NCI-H2171 treated with DMSO at 0.1 percent for 48 hours (cell line): ENCODE data around the gene FAM90A26.
"Not testable (repeated sequence)": the region's sequence is repeated elsewhere in the genome, so short reads cannot be mapped to it uniquely, and the experiment has no call there.

Source experiments
- DNase-seq: peaks from one replicate; lab custom pipeline; 2025; lab: John Stamatoyannopoulos, UW

The FAM90A26 gene, protein sequence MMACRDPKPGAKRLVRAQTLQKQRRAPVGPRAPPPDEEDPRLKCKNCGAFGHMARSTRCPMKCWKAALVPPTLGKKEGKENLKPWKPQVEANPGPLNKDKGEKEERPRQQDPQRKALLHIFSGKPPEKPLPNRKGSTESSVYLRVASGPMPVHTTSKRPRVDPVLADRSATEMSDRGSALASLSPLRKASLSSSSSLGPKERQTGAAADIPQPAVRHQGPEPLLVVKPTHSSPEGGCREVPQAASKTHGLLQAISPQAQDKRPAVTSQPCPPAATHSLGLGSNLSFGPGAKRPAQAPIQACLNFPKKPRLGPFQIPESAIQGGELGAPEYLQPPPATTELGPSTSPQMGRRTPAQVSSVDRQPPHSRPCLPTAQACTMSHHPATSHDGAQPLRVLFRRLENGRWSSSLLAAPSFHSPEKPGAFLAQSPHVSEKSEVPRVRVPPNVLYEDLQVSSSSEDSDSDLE

DNA sequence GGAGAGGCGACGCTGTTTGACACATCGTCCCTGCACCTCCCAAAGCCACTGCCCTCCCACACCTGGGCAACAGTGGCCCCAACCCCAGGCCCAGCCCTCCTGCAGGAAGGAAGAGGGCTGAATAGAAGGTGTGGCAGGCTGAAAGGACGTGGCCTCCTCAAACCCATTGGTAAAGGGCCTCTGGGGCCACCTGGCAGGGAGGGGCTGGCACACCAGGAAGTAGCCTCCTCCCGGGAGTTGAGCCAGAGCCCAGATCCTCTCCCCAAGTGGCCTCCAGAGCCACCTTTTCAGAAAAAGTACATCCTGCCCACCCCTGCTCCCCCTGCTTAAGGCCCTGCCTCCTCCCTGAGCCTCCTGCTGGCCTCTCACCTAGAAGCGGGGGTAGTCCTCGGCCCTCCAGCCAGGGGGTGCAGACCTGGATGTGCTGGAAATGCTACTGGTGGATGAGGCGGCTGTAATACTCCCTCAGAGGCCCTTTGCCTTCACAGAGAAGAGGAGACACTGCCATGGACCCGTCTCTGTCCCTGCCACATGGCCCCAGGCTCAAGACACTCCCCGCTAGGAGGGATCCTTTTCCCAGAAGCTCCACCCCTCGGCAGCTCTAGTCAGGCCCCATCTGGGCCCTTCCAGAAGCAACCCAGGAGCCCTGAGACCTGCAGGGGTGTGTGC, at the start of gene FAM90A26:
Gene FAM90A26, plus strand, starts transcription at position 619 of the 669 bp plus-strand sequence. CDS start 2,764 bp downstream, outside the sequence.
- not testable (repeated sequence) for DNase-seq

DNA sequence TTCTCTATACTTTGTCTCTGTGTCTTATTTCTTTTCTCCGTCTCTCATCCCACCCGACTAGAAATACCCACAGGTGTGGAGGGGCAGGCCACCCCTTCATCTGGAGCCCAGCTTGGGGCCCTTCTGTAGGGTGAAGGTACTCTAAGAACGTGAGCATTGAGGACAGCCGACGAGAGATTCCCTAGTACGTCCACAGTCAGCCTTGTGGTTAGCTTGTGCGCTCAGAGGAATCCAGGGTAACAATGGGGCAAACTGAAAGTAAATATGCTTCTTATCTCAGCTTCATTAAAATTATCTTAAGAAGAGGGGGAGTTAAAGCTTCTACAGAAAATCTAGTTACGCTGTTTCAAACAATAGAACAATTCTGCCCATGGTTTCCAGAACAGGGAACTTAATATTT, 47.5 kb upstream of the FAM90A26 start:
- not testable (repeated sequence) for DNase-seq

DNA sequence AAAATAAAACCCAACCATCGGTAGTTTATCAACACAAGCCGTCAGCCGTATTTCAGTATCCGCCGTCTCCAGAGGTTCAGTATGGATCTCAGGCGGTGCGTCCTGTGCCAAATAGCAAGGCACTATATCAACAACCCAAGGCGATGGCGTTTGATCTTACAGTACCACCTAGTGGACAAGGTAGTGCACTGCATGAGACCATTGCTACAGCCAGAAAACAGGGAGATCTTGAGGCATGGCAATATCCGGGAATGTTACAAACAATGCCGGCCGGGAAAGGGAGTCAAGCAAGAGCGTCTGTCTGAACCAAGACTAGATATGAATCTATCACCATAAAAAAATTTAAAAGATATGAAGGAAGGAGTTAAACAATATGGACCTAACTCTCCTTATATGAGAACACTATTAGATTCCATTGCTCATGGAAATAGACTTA, 46.6 kb upstream of the FAM90A26 start:
- peak; percentile 45 for DNase-seq

DNA sequence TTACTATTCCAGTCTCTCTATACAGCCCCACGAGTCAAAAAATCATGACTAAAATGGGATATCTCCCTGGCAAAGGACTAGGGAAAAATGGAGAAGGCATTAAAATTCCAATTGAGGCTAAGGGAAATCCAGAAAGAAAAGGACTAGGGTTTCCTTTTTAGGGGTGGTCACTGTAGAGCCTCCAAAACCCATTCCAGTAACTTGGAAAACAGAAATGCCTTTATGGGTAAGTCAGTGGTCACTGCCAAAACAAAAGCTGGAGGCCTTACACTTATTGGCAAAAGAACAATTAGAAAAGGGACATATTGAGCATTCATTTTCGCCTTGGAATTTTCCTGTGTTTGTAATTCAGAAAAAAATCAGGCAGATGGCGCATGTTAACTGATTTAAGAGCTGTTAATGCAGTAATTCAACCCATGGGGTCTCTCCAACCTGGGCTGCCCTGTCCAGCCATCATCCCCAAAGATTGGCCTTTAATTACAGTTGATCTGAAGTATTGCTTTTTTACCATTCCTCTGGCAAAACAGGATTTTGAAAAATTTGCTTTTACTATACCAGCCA, 44.5 kb upstream of the FAM90A26 start:
- not testable (repeated sequence) for DNase-seq

DNA sequence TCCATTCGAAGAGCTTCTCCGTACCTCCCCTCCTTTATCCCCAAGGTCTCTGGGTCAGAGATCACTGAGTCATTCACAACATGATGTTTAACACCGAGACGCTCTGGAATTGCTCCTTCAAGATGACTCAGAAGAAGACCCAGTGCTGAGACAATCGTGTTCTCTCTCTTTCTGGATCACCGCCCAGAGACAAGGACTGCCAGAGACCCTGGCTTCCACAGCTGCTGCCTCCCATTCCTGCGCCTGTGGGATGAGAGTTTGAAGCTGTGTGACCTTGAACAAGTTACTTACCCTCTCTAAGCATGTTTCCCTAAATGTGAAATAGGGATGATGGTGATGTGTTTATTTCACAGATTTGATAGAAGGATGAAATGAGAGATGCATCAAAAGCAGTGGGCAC, 38.8 kb upstream of the FAM90A26 start:
- not testable (repeated sequence) for DNase-seq

DNA sequence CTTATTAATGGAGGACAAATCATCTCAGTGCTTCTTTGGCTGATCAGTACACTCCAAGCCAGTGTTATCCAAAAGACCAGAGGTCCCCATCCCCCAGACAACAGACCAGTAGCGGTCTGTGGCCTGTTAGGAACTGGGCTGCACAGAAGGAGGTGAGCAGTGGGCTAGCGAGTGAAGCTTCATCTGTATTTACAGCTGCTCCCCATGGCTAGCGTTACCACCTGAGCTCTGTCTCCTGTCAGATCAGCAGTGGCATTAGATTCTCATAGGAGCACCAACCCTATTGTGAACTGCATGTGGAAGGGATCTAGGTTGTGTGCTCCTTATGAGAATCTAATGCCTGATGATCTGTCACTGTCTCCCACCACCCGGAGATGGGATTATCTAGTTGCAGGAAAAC, 37.4 kb upstream of the FAM90A26 start:
- DNase-seq: not testable (repeated sequence)

DNA sequence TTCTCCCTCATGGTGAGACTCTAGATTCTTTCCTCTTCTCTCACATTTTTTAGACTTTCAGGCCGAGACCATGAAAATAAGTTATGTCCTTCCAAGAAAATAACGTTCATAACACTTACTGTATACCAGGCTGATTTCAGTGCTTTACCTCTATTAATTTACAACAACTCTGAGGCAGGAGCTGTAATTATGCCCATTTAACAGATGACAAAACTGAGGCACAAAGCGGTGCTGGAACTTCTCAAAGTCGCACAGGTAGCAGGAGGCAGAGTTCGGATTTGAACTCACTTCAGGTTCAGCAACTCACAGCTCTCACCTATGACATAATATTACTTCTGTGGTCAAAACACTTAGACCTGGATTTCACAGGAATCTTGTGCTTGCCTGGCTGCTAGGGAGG, 36.2 kb upstream of the FAM90A26 start:
- DNase-seq: not testable (repeated sequence)

DNA sequence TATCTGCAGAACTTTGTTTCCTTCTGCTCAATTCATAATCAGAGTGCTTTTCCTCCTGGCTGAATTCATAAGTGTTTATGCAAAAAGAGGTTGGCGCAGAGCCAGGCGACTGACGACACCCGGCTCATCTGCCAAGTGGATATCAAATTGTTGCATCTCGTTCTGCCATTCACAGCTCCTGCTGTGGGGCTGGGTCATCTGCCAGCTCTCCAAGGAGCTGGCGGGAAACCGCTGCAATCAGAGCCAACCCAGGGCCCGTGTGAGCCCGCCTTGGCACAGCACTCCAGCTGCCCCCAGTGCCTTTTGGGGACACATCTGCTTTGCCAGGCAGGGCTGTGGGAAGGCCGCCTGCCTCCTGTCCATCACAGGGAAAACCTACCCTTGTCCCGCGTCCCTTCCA, 35.7 kb upstream of the FAM90A26 start:
- DNase-seq: peak; percentile 81

DNA sequence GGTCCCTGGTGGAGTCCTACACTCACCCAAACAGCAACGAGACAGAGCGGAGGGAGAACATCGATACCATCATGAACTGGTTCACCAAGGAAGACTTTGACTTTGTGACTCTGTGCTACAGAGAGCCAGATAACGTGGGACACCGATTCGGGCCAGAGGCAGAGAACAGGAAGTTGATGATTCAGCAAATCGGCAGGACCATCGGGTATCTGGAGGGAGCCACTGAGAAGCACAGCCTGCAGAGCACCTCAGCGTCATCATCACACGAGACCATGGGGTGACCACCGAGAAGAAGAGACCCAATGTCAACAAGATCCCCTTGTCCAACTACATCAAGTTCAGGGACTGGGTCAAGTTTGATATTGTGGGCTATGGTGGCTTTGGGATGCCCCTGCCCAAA, 29.2 kb upstream of the FAM90A26 start:
- DNase-seq: not testable (repeated sequence)

DNA sequence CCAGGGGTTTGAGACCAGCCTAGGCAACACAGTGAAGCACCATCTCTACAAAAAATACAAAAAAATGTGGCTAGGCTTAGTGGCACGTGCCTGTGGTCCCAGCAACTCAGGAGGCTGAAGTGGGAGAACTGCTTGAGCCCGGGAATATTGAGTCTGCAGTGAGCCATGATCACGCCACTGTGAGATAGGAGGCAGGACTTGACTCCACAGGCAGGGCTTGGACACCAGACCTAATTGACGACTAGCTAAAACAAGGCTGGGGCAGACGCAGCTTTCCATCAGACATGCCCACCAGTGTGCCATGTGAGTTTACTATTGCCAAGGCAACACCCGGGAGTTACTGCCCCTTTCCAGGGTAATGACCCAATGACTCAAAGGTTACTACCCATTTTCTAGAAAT, 27.4 kb upstream of the FAM90A26 start:
- DNase-seq: not testable (repeated sequence)

DNA sequence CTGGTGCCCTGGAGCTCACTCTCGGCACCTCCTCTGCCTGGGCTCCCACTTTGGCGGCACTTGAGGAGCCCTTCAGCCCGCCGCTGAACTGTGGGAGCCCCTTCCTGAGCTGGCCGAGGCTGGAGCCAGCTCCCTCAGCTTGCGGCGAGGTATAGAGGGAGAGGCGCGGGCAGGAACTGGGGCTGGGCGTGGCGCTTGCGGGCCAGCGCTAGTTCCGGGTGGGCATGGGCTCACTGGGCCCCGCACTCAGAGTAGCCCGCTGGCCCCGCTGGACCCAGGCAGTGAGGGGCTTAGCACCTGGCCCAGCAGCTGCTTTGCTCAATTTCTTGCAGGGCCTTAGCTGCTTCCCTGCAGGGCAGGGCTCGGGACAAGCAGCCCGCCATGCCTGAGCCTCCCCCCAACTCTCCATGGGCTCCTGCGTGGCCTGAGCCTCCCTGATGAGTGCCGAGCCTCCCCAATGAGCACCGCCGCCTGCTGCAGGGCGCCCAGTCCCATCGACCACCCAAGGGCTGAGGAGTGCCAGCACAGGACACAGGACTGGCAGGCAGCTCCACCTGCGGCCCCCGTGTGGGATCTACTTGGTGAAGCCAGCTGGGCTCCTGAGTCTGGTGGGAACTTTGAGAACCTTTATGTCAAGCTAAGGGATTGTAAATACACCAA, 26.7 kb upstream of the FAM90A26 start:
- DNase-seq: no peak

DNA sequence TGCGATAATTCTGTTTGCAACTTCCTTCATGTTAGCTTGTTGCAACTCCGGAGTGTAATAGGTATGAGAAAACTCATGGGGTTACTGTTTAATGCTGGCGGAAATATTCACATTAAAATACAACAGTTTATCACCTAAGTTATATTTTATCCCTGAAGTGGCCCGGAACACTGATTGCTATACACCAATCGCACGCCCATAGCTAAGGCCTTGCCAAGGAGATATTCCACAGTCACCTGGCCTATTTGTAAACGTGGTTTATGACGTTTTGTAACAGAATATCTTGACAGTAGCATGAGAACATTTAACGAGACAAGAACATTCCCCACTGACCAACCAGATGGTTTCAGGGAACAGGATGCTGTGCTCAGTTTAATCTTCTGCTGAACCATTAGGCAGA, 23.2 kb upstream of the FAM90A26 start:
- DNase-seq: no peak

DNA sequence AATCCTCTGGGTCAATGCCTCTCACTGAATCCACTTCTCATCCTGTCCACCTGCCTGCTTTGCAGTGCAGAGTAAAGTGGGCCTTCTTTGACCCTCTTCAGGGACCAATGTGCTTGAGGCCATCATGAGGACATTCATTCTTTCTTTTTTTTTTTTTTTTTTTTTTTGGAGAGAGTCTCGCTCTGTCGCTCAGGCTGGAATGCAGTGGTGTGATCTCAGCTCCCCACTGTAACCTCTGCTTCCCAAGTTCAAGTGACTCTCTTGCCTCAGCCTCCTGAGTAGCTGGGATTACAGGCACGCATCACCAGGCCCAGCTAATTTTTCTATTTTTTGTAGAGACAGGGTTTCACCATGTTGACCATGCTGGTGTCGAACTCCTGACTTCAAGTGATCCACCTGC, 22.8 kb upstream of the FAM90A26 start:
- DNase-seq: not testable (repeated sequence)

DNA sequence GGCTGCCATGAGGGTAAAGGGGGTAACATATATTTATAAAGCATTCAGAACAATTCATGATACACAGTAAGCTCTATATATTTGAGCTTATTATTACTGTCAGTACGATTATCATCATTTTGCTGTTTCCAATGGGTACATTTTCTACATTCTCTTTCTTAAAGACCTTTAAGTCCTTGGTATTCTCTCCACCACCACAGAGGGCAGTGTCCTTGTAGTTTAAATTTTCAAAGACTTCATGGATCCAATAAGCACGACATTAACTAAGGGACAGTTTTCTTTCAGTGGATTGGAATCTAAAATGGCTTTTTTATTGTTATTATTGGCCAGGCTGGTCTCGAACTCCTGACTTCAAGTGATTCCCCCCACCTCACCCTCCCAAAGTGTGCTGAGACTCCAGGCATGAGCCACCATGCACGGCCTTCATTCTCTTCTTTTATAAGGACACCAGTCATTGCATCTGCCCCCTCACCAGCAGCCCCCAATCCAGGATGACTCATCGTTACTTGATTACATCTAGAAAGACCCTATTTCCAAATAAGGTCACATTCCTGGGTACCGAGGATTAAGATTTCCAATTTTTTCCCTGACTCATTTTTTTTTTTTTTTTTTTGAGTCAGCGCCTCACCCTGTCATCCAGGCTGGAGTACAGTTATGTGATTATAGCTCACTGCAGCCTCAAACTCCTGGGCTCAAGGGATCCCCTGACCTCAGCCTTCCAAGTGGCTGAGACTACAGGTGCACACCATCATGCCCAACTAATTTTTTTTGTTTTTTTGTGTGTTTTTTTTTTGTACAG, 21.4 kb upstream of the FAM90A26 start:
- not testable (repeated sequence) for DNase-seq

DNA sequence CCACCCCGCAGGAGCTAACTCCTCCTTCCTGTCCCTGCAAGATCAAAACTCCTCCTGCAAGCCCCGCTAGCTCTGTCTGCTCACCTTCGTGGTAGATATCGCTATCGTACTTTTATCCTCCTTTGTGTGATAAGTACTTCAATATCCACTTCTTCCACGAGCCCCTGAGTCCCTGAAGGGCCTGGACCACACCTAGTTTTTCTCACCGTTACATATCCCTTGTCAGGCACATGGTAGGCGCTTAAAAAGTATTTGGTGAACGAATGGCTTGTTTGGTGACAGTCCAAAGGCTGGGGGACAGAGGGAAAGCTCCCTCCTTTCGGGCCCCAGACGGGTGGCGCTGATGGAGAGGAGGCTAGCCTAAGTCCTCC, 18.4 kb upstream of the FAM90A26 start:
- DNase-seq: not testable (repeated sequence)

DNA sequence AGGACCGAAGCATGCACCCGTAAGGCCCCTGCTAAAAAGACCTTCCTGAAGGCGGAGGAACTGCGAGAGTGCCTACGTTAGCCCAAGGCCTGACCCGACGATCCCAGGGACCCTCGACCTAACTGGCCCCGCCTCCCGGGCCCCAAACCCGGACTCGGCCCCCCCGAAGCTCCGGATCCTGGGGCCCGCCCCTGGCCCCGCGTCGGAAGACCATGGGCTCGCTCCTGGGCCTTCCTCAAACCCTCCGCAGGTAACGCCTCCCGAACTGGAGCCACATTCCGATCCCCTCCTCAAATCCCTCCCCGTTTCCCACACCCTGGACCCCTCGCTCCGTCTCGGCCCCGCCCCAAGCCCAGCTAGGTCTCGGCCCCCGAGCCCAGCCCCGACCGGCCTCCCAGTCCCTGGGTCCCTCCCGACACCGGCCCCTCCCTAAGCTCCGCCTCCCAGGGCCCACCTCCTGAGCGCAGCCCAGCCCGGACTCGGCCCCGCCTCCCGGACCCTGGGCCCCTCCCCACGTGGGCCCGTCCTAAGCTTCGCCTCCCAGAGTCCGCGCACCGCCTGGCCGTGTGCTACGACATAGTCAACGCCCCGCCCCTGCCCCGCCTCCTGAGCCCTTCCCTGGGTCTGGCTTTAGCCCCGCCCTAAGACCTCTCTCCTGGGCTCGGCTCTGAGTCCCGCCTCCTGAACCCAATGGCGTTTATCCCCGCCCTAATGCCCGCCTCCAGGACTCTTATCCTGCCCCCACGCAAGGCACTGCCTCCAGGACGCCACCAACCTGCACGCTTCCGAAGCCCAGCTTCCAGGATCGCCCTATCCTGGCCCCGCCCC, 17.8 kb upstream of the FAM90A26 start:
- DNase-seq: peak; percentile 81

DNA sequence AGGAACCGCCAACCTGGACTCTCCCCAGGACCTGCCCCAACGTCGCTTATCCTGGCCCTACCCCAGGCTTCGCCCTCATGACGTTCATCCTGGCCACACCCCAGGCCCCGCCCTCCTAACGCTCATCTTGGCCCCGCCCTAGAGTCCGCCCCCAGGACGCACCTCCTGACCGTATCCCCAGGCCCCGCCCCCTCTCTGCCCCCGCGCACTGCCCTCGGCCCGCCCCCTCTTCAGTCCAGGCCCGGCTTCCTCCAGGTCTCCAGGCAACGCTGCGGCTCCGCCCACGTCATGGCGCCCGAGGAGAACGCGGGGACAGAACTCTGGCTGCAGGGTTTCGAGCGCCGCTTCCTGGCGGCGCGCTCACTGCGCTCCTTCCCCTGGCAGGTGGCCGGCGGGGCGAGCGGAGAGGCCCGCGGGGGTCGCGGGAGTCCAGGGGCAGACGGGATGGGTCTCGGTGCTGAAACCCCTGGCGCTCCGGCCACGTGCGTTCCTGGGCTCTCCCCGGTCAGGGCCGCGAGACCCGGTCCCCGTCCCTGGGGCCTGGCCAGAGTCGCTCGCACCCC, 17.1 kb upstream of the FAM90A26 start:
- peak; percentile 87 for DNase-seq

DNA sequence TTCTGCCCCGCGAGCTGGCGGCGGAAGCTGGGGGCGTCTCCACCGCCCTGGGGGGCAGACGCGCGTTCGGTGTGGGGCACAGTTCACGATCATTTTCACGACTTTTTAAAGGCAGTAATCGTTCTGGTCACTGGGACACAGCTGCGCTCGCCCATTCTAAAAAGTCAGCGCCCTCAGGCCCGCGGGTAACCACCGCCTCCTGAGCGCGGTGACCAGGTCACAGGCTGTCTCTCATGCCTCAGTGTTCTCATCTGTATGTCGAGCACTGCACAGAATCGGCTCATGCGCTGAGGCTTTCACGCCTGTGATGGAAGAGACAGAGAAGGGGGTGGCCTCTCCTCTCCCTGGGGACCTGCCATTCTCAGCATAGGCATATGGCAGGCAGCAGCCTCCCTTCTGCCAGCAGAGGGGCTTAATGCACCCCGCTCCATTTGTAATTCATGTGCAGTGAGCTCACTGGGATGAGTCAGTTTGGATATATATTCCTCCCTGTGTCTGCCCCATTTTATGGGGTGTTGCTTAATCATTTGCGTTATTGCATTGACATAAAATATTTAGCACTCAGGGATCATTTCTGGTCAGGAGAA, 16.5 kb upstream of the FAM90A26 start:
- DNase-seq: peak; percentile 58

DNA sequence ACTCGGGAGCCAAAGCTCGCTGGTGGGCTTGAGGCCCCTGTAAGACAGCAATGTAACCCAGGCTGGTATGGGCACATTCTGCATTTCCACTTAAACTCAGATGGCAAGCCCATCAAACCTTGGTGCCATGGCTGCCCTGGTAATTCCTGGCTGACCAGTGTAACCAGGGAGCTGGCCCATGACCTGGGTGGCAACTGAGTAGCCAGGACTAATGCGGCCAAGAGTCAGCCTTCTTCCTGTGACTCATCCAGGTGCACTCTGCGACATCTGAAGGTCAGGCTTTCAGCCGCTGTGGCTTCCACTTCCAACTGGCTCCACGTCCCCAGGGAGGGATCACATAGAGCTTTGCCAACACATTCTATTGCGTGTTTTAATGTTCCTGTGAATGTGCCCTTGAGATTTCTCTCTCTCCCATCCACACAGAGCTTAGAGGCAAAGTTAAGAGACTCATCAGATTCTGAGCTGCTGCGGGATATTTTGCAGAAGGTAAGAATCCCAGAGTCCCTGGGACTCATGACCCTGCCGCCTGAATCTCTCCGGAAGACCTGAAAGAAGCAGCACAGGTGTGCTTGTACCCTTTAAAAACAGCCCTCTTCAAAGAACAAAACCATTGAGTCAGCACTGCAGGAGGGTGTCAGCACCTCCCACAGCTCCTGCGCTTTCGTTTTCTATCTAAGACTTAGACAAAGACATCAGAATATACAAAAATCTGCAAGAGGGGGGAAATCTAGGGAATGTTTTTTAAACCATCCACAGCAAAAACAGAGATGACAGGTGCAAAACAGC, 14.9 kb upstream of the FAM90A26 start:
- DNase-seq: not testable (repeated sequence)
